Left lung (tissue), 8 donors: ENCODE measurements around the gene SLC22A4. TPM values are rescaled to one million over a fixed set of nuclear protein-coding genes. Genes with fewer than 3 reads are reported as not detected.

Experiments used
- microRNA-seq, 2 donors: library from miRNA; unstranded; fragments of <30 nt; microRNA quantifications; one replicate each; pipeline ENCODE4, GENCODE V29; 2019
- polyA plus RNA-seq, 6 donors: library from polyadenylated mRNA; unstranded; fragments of 120-200 nt; gene quantifications; one replicate each; pipeline ENCODE4 v1.2.1, GENCODE V29; 2013; ENCODE audit not compliant: insufficient read length in 6 of 6
- total RNA-seq, 2 donors: library from RNA; stranded (reverse); fragmentation: NEBNext Ultra II Directional; extraction: Animal tissue kit (Norgen Biotek cat#: 25700); gene quantifications; one replicate each; pipeline ENCODE4 v1.2.1, GENCODE V29; 2021
- donor health status: DM: no; HTN: yes; CAD: no.
- donor health status: DM: no; HTN: no; CAD: no.

The SLC22A4 gene
- total and polyA plus RNA-seq, 8 donors = 1.0 to 10.3 (median 3.4) TPM

Small RNAs within 50 kb of the gene (microRNA-seq; reads per million reads assigned to microRNA genes)
- gene MIR3936 = 0.17 to 0.27 reads per million in 2 donors

Other genes starting within 250 kb of the SLC22A4 start
- not detected for gene IL3, start 233.7 kb upstream of the SLC22A4 start, total RNA-seq
- not detected for gene IL3, start 233.7 kb upstream of the SLC22A4 start, polyA plus RNA-seq
- gene CSF2, start 220.6 kb upstream of the SLC22A4 start, total RNA-seq = 1 to 10 TPM; 4.6 to 5.1 TPM
- gene CSF2, start 220.6 kb upstream of the SLC22A4 start, polyA plus RNA-seq = under 1 TPM in 3 of 6 donors, not detected in 3; 0.18 to 0.44 (median 0.35) TPM
- gene P4HA2, start 66.5 kb upstream of the SLC22A4 start, total RNA-seq = 10 to 100 TPM; 58.5 to 81.9 TPM
- gene P4HA2, start 66.5 kb upstream of the SLC22A4 start, polyA plus RNA-seq = 10 to 100 TPM; 22.5 to 45.3 (median 31.6) TPM
- 10 to 100 TPM in 1 of 2 donors, 1 to 10 TPM in 1; 7.7 to 13.5 TPM for gene PDLIM4, start 36.7 kb upstream of the SLC22A4 start, total RNA-seq
- gene PDLIM4, start 36.7 kb upstream of the SLC22A4 start, polyA plus RNA-seq = 10 to 100 TPM in 3 of 6 donors, 1 to 10 TPM in 3; 8.5 to 13.1 (median 10.2) TPM
- 10 to 100 TPM in 1 of 2 donors, 1 to 10 TPM in 1; 9.5 to 10.4 TPM for gene SLC22A5, start 75.3 kb downstream of the SLC22A4 start, total RNA-seq
- gene SLC22A5, start 75.3 kb downstream of the SLC22A4 start, polyA plus RNA-seq = 10 to 100 TPM; 13.0 to 17.6 (median 14.4) TPM
- 10 to 100 TPM; 41.4 to 93.3 TPM for gene IRF1, start 196.4 kb downstream of the SLC22A4 start, total RNA-seq
- gene IRF1, start 196.4 kb downstream of the SLC22A4 start, polyA plus RNA-seq = 10 to 100 TPM; 15.1 to 23.2 (median 17.8) TPM
- gene IL5, start 249.1 kb downstream of the SLC22A4 start, total RNA-seq = not detected
- under 1 TPM in 5 of 6 donors, not detected in 1; 0.31 to 0.61 (median 0.36) TPM for gene IL5, start 249.1 kb downstream of the SLC22A4 start, polyA plus RNA-seq